DND-41 (cell line): Measurements from ENCODE around the gene BEND4.

ENCODE experiments used
- EZH2 ChIP-seq: IDR thresholded peaks from 3 replicates; pipeline ENCODE4 v1.6.1; 2012; ENCODE audit warnings: borderline replicate concordance, low read depth, mild to moderate bottlenecking, moderate library complexity, low read length, inconsistent platforms; ENCODE audit not compliant: severe bottlenecking
- TF ChIP-seq, protein P1 (sequence below): IDR thresholded peaks from 2 replicates; pipeline ENCODE4 v1.5.1; 2012; ENCODE audit warnings: borderline replicate concordance, low read length, moderate library complexity, mild to moderate bottlenecking; ENCODE audit not compliant: poor library complexity, severe bottlenecking; ENCODE audit errors: extremely low read depth

- no peak for TF ChIP-seq EZH2
- TF ChIP-seq, protein P1, sequence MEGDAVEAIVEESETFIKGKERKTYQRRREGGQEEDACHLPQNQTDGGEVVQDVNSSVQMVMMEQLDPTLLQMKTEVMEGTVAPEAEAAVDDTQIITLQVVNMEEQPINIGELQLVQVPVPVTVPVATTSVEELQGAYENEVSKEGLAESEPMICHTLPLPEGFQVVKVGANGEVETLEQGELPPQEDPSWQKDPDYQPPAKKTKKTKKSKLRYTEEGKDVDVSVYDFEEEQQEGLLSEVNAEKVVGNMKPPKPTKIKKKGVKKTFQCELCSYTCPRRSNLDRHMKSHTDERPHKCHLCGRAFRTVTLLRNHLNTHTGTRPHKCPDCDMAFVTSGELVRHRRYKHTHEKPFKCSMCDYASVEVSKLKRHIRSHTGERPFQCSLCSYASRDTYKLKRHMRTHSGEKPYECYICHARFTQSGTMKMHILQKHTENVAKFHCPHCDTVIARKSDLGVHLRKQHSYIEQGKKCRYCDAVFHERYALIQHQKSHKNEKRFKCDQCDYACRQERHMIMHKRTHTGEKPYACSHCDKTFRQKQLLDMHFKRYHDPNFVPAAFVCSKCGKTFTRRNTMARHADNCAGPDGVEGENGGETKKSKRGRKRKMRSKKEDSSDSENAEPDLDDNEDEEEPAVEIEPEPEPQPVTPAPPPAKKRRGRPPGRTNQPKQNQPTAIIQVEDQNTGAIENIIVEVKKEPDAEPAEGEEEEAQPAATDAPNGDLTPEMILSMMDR: no peak
Measured at GRCh38 chr4:42144028-42144427, 8.4 kb downstream of the BEND4 start.
